ENCODE measurements around the gene MICALL1.
A peak's percentile ranks its signal among the peaks of the same experiment; 100 is the strongest.

MICALL1 gene

DNA sequence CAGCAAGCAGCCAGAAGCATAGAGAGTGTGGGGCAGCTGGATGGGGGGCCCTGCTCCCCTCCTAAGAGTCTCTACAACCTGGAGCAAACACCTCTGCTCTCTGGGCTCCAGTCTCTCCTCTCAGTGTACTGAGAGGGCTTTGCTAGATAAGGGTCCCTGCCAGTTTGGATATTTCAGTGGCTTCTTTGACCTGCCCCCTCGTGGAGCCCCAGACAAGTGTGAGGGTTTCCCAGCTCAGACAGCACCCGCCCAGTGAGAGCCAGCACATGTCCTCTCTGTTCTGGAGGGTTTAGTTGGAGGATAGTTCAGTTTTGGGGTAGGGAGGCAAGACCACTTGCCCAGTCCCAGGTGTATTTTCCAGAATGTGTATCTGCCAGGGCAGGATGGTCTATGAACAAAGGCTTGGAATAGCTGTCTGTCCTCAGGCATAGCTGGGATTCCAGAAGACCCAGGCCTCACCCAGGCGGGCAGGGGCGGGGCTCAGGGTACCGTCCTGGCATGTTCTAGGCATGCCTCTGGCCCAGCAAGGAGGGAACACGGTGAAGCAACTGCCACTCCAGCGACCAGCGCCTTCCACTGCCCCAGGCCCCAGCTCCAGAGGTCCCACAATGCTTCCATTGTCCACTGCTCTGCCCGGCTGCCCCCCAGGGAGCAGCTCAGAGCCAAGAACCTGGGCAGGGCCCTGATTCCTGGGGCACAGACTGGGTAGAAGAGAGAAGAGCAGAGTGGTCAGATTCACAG is 7.5 kb upstream of the MICALL1 start:
- Histone ChIP-seq H3K23ac (ENCODE audit: low read length) (no peak overlapping the region), H3K36me3 (ENCODE audit: control insufficient read depth in 1 of 2, insufficient read depth in 2 of 2, low read length in 2 of 2) (no peaks in the 10 kb centered on the region), H2BK5ac (ENCODE audit: low read depth, low read length, poor library complexity) (peak overlapping the region; percentile 84), H2BK120ac (ENCODE audit: insufficient read depth, low read length, poor library complexity) (peak overlapping the region; percentile 79), H4K8ac (ENCODE audit: low read depth, low read length) (peak overlapping the region; percentile 66), H3K27ac (ENCODE audit: low read depth, low read length) (peak overlapping the region; percentile 100), H3K9ac (ENCODE audit: low read length) (no peak overlapping the region), H4K12ac (ENCODE audit: low read depth, low read length) (peak overlapping the region; percentile 45), H3K4me1 (ENCODE audit: control insufficient read depth in 1 of 2, insufficient read depth in 2 of 2, low read length in 2 of 2) (peaks cover 46 to 49% of the 10 kb centered on the region in 2 experiments), H3K79me1 (ENCODE audit: low read length) (peaks cover 45% of the 10 kb centered on the region), H3K14ac (ENCODE audit: low read length) (peak overlapping the region; percentile 58), H3K4ac (ENCODE audit: low read depth, low read length) (peak overlapping the region; percentile 96), H4K91ac (ENCODE audit: low read depth, low read length) (peak overlapping the region; percentile 96), H3K27me3 (ENCODE audit: insufficient read depth, low read length) (no peaks in the 10 kb centered on the region), H3K18ac (ENCODE audit: low read length) (peak overlapping the region; percentile 88), H3K4me2 (ENCODE audit: low read length) (no peak overlapping the region), H2AFZ (ENCODE audit: insufficient read depth, low read length, poor library complexity) (peak overlapping the region; percentile 38), H2AK5ac (ENCODE audit: low read length) (peak overlapping the region; percentile 99), H2BK12ac (ENCODE audit: low read length) (peak overlapping the region; percentile 98), H3K79me2 (ENCODE audit: control insufficient read depth, insufficient read depth, low read length, poor library complexity) (peaks cover 23% of the 10 kb centered on the region), H3K4me3 (ENCODE audit: low read depth, low read length) (no peak overlapping the region), H3K9me3 (ENCODE audit: insufficient read depth, low read depth, low read length) (no peaks in the 10 kb centered on the region)
- no CpG with 5 or more reads among the region's 9 CpGs for WGBS (ENCODE audit: extremely low coverage, insufficient coverage, insufficient read length)
- peak; percentile 74 to 78 for DNase-seq

- peaks cover 23 to 27% of the 10 kb centered on the region in 2 experiments for H3K4me1 ChIP-seq (ENCODE audit: control insufficient read depth in 1 of 2, insufficient read depth in 2 of 2, low read length in 2 of 2)
- DNase-seq: peak; percentile 93 to 97
- H3K4me2 ChIP-seq (ENCODE audit: low read length): peak overlapping the region; percentile 65
- peak overlapping the region; percentile 72 for H4K12ac ChIP-seq (ENCODE audit: low read depth, low read length)
- peak overlapping the region; percentile 97 for H3K14ac ChIP-seq (ENCODE audit: low read length)
- H2AK5ac ChIP-seq (ENCODE audit: low read length): peak overlapping the region; percentile 95
- no peak overlapping the region for H3K23ac ChIP-seq (ENCODE audit: low read length)
- no peak overlapping the region for H3K9ac ChIP-seq (ENCODE audit: low read length)
- H3K79me1 ChIP-seq (ENCODE audit: low read length): peaks cover 35% of the 10 kb centered on the region
- peak overlapping the region; percentile 97 for H2BK5ac ChIP-seq (ENCODE audit: low read depth, low read length, poor library complexity)
- H2AFZ ChIP-seq (ENCODE audit: insufficient read depth, low read length, poor library complexity): peak overlapping the region; percentile 41
- peak overlapping the region; percentile 99 for H2BK120ac ChIP-seq (ENCODE audit: insufficient read depth, low read length, poor library complexity)
- no peak overlapping the region for H3K4me3 ChIP-seq (ENCODE audit: low read depth, low read length)
- no peaks in the 10 kb centered on the region for H3K9me3 ChIP-seq (ENCODE audit: insufficient read depth, low read depth, low read length)
- H4K91ac ChIP-seq (ENCODE audit: low read depth, low read length): peak overlapping the region; percentile 98
- WGBS (ENCODE audit: extremely low coverage, insufficient coverage, insufficient read length): no CpG with 5 or more reads among the region's 10 CpGs
- H3K36me3 ChIP-seq (ENCODE audit: control insufficient read depth in 1 of 2, insufficient read depth in 2 of 2, low read length in 2 of 2): peaks cover 3 to 6% of the 10 kb centered on the region in 2 experiments
- peak overlapping the region; percentile 99 for H3K27ac ChIP-seq (ENCODE audit: low read depth, low read length)
- H3K18ac ChIP-seq (ENCODE audit: low read length): peak overlapping the region; percentile 94
- peak overlapping the region; percentile 82 for H4K8ac ChIP-seq (ENCODE audit: low read depth, low read length)
- H3K4ac ChIP-seq (ENCODE audit: low read depth, low read length): peak overlapping the region; percentile 78
- no peaks in the 10 kb centered on the region for H3K27me3 ChIP-seq (ENCODE audit: insufficient read depth, low read length)
- peaks cover 28% of the 10 kb centered on the region for H3K79me2 ChIP-seq (ENCODE audit: control insufficient read depth, insufficient read depth, low read length, poor library complexity)
- peak overlapping the region; percentile 96 for H2BK12ac ChIP-seq (ENCODE audit: low read length)
Measured at GRCh38 chr22:37904572-37905533, 1.2 kb upstream of the MICALL1 start.

DNA sequence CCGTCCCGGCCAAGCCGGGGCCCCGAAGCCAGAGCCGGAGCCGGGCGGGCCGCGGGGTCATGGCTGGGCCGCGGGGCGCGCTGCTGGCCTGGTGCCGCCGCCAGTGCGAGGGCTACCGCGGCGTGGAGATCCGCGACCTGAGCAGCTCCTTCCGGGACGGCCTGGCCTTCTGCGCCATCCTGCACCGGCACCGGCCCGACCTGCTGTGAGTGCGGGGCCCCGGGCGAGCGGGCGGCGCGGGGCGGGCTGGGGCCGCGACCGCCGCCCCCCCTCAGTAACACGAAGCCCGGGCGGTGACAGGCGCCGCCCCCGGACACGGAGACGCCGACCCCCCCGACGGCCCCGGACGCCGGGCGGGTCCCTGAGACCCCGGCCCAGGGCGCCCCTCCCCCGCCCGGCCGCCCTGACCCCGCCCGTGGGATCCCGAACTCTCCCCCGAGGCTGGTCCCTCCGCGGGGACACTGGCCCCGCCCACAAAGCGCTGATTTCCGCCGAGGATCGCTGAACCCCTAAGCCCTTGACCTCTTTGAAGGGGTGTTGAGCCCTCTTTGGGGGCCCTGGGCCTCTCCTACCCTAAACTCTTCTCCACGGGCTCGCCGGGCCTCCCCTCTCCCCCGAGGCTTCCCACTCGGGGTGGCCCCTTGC is 389 bp downstream of the MICALL1 start:
- H2BK5ac ChIP-seq (ENCODE audit: low read depth, low read length, poor library complexity): peak overlapping the region; percentile 98
- no peaks in the 10 kb centered on the region for H3K9me3 ChIP-seq (ENCODE audit: insufficient read depth, low read depth, low read length)
- peaks cover 37% of the 10 kb centered on the region for H3K79me1 ChIP-seq (ENCODE audit: low read length)
- H4K8ac ChIP-seq (ENCODE audit: low read depth, low read length): peak overlapping the region; percentile 97
- WGBS (ENCODE audit: extremely low coverage, insufficient coverage, insufficient read length): no CpG with 5 or more reads among the region's 75 CpGs
- no peaks in the 10 kb centered on the region for H3K27me3 ChIP-seq (ENCODE audit: insufficient read depth, low read length)
- DNase-seq: no peak
- H3K9ac ChIP-seq (ENCODE audit: low read length): peak overlapping the region; percentile 79
- H3K27ac ChIP-seq (ENCODE audit: low read depth, low read length): peak overlapping the region; percentile 99
- peaks cover 34 to 37% of the 10 kb centered on the region in 2 experiments for H3K4me1 ChIP-seq (ENCODE audit: control insufficient read depth in 1 of 2, insufficient read depth in 2 of 2, low read length in 2 of 2)
- H4K91ac ChIP-seq (ENCODE audit: low read depth, low read length): peak overlapping the region; percentile 99
- peak overlapping the region; percentile 65 for H3K4me2 ChIP-seq (ENCODE audit: low read length)
- H3K14ac ChIP-seq (ENCODE audit: low read length): peak overlapping the region; percentile 98
- peaks cover 34% of the 10 kb centered on the region for H3K79me2 ChIP-seq (ENCODE audit: control insufficient read depth, insufficient read depth, low read length, poor library complexity)
- H2BK12ac ChIP-seq (ENCODE audit: low read length): peak overlapping the region; percentile 11
- peak overlapping the region; percentile 99 for H3K18ac ChIP-seq (ENCODE audit: low read length)
- H2BK120ac ChIP-seq (ENCODE audit: insufficient read depth, low read length, poor library complexity): peak overlapping the region; percentile 93
- H3K4me3 ChIP-seq (ENCODE audit: low read depth, low read length): peak overlapping the region; percentile 85
- H3K36me3 ChIP-seq (ENCODE audit: control insufficient read depth in 1 of 2, insufficient read depth in 2 of 2, low read length in 2 of 2): peaks cover 15 to 18% of the 10 kb centered on the region in 2 experiments
- no peak overlapping the region for H3K23ac ChIP-seq (ENCODE audit: low read length)
- peak overlapping the region; percentile 94 for H4K12ac ChIP-seq (ENCODE audit: low read depth, low read length)
- H3K4ac ChIP-seq (ENCODE audit: low read depth, low read length): peak overlapping the region; percentile 99
- peak overlapping the region; percentile 85 for H2AFZ ChIP-seq (ENCODE audit: insufficient read depth, low read length, poor library complexity)
- H2AK5ac ChIP-seq (ENCODE audit: low read length): peak overlapping the region; percentile 96

Measured in trophoblast cell (in vitro differentiated cells and primary cell).